ENCODE data around the gene LIPM.
"Not testable (repeated sequence)": the region's sequence is repeated elsewhere in the genome, so short reads cannot be mapped to it uniquely, and the experiment has no call there.

LIPM gene

GRCh38 chr10:88835910-88836221 is 33.3 kb downstream of the LIPM start:
- Histone ChIP-seq H3K4me3 (ENCODE audit: low read length) (no peak overlapping the region), H3K4me2 (ENCODE audit: low read depth, low read length) (no peak overlapping the region), H3K27me3 (replicated peaks; ENCODE audit: insufficient read depth, low read length) (no peaks in the 10 kb centered on the region), H3K9ac (ENCODE audit: low read length) (no peak overlapping the region), H3F3A (ENCODE audit: insufficient read depth, low read length) (no peaks in the 10 kb centered on the region), H4K20me1 (ENCODE audit: insufficient read depth, low read length) (no peaks in the 10 kb centered on the region), H3K36me3 (replicated peaks; ENCODE audit: insufficient read depth, low read length) (no peaks in the 10 kb centered on the region), H3K79me2 (ENCODE audit: low read length) (no peaks in the 10 kb centered on the region), H3K4me1 (ENCODE audit: low read length) (no peaks in the 10 kb centered on the region), H3K9me3 (replicated peaks; ENCODE audit: insufficient read depth, low read length) (no peaks in the 10 kb centered on the region), H3K27ac (ENCODE audit: low read length) (no peak overlapping the region), H2AFZ (ENCODE audit: low read length) (no peak overlapping the region), H3K9me2 (replicated peaks; ENCODE audit: insufficient read depth, low read length) (no peaks in the 10 kb centered on the region)
- TF ChIP-seq EZH2 (optimal IDR thresholded peaks at IDR 0.05; ENCODE audit: low read depth, low read length) (no peak), CTCF (IDR thresholded peaks at IDR 0.05; ENCODE audit: low read length) (no peak), EZH2phosphoT487 (IDR thresholded peaks at IDR 0.05; ENCODE audit: low read length) (no peak)
- no peak for DNase-seq

- not testable (repeated sequence) for H3K9me2 ChIP-seq (replicated peaks; ENCODE audit: insufficient read depth, low read length); H3K27me3 ChIP-seq (replicated peaks; ENCODE audit: insufficient read depth, low read length); H3K27ac ChIP-seq (ENCODE audit: low read length); H3K4me2 ChIP-seq (ENCODE audit: low read depth, low read length); DNase-seq; H3K79me2 ChIP-seq (ENCODE audit: low read length); H3F3A ChIP-seq (ENCODE audit: insufficient read depth, low read length); H2AFZ ChIP-seq (ENCODE audit: low read length); H3K9me3 ChIP-seq (replicated peaks; ENCODE audit: insufficient read depth, low read length); H3K9ac ChIP-seq (ENCODE audit: low read length); H4K20me1 ChIP-seq (ENCODE audit: insufficient read depth, low read length); H3K4me3 ChIP-seq (ENCODE audit: low read length); H3K4me1 ChIP-seq (ENCODE audit: low read length); H3K36me3 ChIP-seq (replicated peaks; ENCODE audit: insufficient read depth, low read length)
Measured at GRCh38 chr10:88837632-88838031, 35.1 kb downstream of the LIPM start.

GRCh38 chr10:88838766-88839350 is 36.3 kb downstream of the LIPM start:
- no peak overlapping the region for H3K4me2 ChIP-seq (ENCODE audit: low read depth, low read length)
- no peaks in the 10 kb centered on the region for H3K4me1 ChIP-seq (ENCODE audit: low read length)
- H3K27me3 ChIP-seq (replicated peaks; ENCODE audit: insufficient read depth, low read length), result no peaks in the 10 kb centered on the region
- no peak overlapping the region for H3K27ac ChIP-seq (ENCODE audit: low read length)
- H2AFZ ChIP-seq (ENCODE audit: low read length), result no peak overlapping the region
- H3K4me3 ChIP-seq (ENCODE audit: low read length), result no peak overlapping the region
- no peaks in the 10 kb centered on the region for H3K79me2 ChIP-seq (ENCODE audit: low read length)
- DNase-seq, result no peak
- no peaks in the 10 kb centered on the region for H3K36me3 ChIP-seq (replicated peaks; ENCODE audit: insufficient read depth, low read length)
- H3F3A ChIP-seq (ENCODE audit: insufficient read depth, low read length), result no peaks in the 10 kb centered on the region
- TF ChIP-seq CTCF (IDR thresholded peaks at IDR 0.05; ENCODE audit: low read length), result no peak
- TF ChIP-seq EZH2 (optimal IDR thresholded peaks at IDR 0.05; ENCODE audit: low read depth, low read length), result no peak
- no peak for TF ChIP-seq EZH2phosphoT487 (IDR thresholded peaks at IDR 0.05; ENCODE audit: low read length)
- H4K20me1 ChIP-seq (ENCODE audit: insufficient read depth, low read length), result no peaks in the 10 kb centered on the region
- H3K9me2 ChIP-seq (replicated peaks; ENCODE audit: insufficient read depth, low read length), result no peaks in the 10 kb centered on the region
- no peak overlapping the region for H3K9ac ChIP-seq (ENCODE audit: low read length)
- no peaks in the 10 kb centered on the region for H3K9me3 ChIP-seq (replicated peaks; ENCODE audit: insufficient read depth, low read length)

GRCh38 chr10:88840104-88840503 is 37.6 kb downstream of the LIPM start:
- Histone ChIP-seq H3F3A (ENCODE audit: insufficient read depth, low read length) (no peaks in the 10 kb centered on the region), H2AFZ (ENCODE audit: low read length) (no peak overlapping the region)

More at GRCh38 chr10:88840104-88840503, 37.6 kb downstream of the LIPM start:
- H3K9me2 ChIP-seq (replicated peaks; ENCODE audit: insufficient read depth, low read length), result no peaks in the 10 kb centered on the region
- TF ChIP-seq EZH2 (optimal IDR thresholded peaks at IDR 0.05; ENCODE audit: low read depth, low read length), result no peak
- TF ChIP-seq CTCF (IDR thresholded peaks at IDR 0.05; ENCODE audit: low read length), result no peak
- TF ChIP-seq EZH2phosphoT487 (IDR thresholded peaks at IDR 0.05; ENCODE audit: low read length), result no peak
- no peaks in the 10 kb centered on the region for H3K4me1 ChIP-seq (ENCODE audit: low read length)
- H3K9me3 ChIP-seq (replicated peaks; ENCODE audit: insufficient read depth, low read length), result no peaks in the 10 kb centered on the region
- no peaks in the 10 kb centered on the region for H3K79me2 ChIP-seq (ENCODE audit: low read length)
- no peaks in the 10 kb centered on the region for H4K20me1 ChIP-seq (ENCODE audit: insufficient read depth, low read length)
- H3K4me3 ChIP-seq (ENCODE audit: low read length), result no peak overlapping the region
- no peaks in the 10 kb centered on the region for H3K27me3 ChIP-seq (replicated peaks; ENCODE audit: insufficient read depth, low read length)
- no peaks in the 10 kb centered on the region for H3K36me3 ChIP-seq (replicated peaks; ENCODE audit: insufficient read depth, low read length)
- H3K4me2 ChIP-seq (ENCODE audit: low read depth, low read length), result no peak overlapping the region
- DNase-seq, result no peak
- H3K27ac ChIP-seq (ENCODE audit: low read length), result no peak overlapping the region
- H3K9ac ChIP-seq (ENCODE audit: low read length), result no peak overlapping the region
